Activated CD8-positive, alpha-beta memory T cell treated with anti-CD3 and anti-CD28 coated beads for 48 hours (primary cell): Measurements from ENCODE around the gene ZNF174.

Experiments used
- DNase-seq, 3 experiments: peaks; one replicate each; pipeline ENCODE4 v3.0.0-alpha.2; 2020; ENCODE audit warnings: low read depth in 2 of 3, low spot score in 2 of 3

The ZNF174 gene

DNA sequence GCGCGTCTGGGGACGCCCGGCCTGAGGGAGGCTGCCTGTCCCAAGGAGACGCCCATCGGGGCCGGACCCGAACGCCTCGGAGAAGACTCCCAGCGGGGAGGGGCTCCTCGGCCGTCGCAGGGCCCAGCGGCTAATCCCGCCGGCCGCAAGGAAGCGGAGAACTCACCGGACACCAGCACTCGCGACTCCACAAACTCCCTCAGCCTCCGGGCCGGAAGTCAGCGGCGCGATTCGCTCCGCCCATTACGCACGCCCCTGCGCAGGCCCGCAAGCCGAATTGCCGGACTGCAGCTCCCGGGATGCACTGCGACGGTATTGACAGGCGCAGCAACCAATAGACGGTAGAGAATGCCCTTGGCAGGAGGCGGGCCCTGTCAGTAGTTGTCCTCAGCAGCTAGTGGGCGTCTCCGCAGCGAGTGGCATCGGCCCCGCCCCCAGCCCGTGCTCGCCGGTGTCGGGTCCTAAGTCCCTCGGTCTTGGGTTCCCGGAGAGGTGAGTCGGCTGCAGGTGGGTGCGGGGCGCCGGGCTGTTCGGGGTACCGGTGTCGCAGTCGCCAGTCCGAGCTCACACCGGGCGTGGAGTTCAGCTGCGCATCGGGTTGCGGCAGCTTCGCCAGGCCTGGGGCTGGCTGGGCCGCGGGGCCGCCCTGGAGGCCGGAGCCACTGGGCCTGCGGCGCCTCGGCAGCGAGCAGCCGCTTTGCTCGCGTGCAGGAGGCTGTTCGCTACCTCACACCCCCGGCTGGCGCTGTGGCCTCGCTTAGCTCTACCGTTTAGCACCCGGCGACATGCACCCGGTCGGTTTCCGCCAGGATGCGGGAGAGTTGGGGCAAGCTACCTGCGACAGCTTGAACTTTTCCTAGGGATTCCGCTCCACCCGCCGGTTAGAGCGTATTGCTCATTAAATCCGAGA is at the start of gene ZNF174, which contains the start of gene ZSCAN32:
Gene ZNF174 (plus strand): TSS at position 437 of the 910 bp plus-strand sequence. CDS start 790 bp downstream, outside the sequence.
Gene ZSCAN32 (minus strand): TSS at position 226 of the 910 bp plus-strand sequence. CDS start 3,447 bp downstream, outside the sequence.
- DNase-seq = peak; percentile 84 to 98 (median 96)

DNA sequence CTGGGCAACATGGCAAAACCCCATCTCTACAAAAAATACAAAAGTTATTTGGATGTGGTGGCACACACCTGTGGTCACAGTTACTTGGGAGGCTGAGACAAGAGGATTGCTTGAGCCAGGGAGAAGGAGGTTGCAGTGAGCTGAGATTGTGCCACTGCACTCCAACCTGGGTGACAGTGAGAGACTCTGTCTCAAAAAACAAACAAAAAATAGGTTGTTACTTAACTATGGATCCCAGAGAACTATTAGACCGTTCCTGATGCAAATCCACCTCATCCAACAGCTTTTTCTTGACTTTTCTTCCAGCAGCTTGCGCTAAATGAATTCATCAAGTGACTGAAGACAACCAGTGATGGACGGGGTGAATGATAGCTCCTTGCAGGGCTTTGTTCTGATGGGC is 45.4 kb upstream of the ZNF174 start, which contains the start of gene OR2C1:
Gene OR2C1 (plus strand): TSS at position 301 of the 400 bp plus-strand sequence. CDS start 52 bp downstream, at position 353.
- no peak for DNase-seq

DNA sequence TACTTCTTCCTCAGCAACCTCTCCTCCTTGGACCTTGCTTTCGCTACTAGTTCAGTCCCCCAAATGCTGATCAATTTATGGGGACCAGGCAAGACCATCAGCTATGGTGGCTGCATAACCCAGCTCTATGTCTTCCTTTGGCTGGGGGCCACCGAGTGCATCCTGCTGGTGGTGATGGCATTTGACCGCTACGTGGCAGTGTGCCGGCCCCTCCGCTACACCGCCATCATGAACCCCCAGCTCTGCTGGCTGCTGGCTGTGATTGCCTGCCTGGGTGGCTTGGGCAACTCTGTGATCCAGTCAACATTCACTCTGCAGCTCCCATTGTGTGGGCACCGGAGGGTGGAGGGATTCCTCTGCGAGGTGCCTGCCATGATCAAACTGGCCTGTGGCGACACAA is 44.9 kb upstream of the ZNF174 start:
- no peak for DNase-seq

DNA sequence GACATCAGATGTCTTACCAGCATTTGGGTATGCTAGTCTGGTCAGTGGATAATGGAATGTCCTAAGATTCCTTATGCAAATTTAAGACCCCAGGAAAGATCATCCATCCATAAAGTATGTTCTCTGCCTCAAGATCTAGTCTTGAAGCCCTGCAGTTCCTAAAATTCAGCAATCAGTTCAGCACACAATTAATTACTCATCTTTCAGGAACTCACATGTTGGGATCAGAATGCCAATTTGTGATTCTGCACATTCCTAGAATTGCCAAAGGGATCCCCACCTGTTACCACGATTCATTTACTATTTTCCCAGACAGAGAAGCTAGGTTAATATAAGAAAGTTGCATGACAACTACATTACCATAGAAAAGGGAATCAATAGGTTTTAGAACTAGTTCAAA is 42.1 kb upstream of the ZNF174 start:
- no peak for DNase-seq

DNA sequence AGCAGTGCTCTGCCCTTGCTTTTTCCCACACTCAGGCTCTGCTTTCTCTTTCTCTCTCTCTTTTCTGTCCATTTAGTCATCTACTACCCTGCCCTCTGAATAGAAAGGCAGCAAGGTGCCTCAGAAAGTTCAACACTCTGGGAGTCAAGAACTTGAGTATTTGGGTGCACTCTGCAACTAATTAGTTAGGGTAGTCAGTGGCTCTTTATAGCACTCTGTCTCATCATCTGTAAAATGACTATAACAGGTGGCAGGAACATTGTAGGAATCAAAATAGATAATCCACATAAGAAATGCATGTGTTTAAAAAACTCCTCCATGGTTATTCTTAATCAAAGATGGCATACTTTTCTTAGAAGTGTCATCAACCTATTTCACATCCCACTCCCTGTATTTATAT is 38.1 kb upstream of the ZNF174 start:
- no peak for DNase-seq

DNA sequence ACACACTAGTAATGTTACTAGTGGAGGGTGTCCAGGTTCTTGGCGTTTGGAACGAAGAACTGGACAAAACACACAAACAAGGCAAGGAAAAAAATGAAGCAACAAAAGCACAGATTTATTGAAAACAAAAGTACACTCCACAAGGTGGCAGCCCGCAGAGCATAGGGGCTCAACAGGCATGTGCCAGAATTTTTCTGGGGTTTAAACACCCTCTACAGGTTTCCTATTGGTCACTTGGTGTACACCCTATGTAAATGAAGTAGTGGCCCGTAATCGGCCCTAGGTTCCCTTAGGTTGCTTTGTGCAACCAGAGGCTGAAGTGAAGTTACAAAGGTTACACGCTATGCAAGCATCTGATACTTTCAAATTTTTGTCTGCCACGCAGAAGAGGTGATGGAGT is 37.2 kb upstream of the ZNF174 start:
- DNase-seq = no peak

DNA sequence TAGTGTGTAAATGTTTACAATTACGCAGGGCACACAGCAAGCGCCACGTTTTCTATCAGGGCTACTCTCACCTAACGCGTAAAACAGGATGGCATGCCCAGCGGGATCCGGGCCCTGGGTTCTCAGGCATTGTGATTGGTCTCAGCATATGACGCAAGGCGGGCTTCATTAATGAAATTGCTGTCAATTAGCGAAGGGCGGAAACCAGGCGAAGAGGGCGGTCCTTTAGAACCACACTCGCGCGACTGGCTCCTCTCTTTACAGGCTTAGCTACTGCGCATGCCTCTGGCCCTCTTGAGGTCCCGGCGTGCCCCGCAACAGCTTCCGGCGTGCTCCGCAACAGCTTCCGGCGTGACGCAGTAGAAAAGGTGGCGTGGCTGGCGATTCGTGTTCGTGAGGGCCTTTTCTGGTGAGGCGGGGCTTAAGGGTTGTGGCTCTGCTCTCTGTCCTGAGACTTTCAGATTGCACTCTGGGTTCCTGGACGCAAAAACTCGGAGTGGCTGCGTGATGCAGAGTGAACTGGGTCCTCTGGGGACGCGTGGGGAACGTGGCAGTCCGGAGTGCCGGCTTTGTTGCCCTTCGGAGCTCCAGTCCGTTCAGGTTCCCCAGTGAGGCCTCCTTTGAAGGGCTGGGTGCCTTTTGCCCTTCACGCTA is 36.1 kb upstream of the ZNF174 start:
- peak; percentile 60 to 69 (median 61) for DNase-seq

DNA sequence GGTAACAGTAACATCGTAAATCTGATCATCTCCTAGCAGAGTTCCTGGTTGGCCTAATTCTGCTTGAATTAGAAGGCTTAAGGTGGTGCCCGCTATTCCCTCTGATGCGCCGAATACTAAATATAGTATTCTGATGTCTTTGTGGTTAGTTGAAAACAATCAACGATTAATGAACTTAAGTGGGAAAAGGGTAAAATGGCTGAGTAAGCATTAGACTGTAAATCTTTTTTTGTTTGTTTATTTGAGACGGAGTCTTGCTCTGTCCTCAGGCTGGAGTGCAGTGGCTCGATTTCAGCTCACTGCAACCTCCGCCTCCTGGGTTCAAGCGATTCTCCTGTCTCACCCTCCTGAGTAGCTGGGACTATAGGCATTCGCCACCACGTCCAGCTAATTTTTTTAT is 31.9 kb upstream of the ZNF174 start:
- no peak for DNase-seq

DNA sequence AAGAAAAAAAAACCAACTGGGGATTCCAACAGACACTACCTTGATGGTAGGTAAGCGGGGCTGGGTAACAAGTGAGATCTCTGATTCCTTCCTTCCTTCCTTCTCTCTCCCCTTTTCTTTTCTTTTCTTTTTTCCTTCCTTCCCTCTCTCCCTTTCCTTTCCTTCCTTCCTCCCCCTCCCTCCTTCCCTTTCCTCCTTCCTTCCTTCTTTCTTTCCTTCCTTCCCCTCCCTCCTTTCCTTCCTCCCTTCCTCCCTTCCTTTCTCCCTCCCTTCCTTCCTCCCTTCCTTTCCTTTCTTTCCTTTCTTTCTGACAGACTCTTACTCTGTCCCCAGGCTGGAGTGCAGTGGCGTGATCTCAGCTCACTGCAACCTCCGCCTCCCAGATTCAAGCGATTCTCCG is 25.3 kb upstream of the ZNF174 start:
- DNase-seq = no peak

DNA sequence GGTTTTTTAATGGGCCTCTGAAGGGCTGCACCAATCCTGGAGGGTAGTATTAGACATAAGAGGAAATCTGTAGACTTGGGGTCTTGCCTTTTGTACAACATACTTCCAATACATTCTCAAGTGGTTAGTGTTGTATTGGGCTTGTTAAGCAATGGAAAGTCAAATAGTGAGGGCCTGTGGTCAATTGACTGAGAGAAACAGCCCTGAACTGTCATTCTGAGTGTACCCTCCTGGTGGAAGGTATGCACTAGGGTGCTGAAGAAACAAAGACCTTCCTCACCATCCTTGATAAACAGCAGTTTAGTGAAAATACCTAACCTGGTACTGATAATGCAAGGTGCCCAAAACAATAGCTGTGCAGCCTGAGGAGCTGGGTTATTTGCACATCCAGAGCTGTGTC is 23.1 kb upstream of the ZNF174 start:
- no peak for DNase-seq

DNA sequence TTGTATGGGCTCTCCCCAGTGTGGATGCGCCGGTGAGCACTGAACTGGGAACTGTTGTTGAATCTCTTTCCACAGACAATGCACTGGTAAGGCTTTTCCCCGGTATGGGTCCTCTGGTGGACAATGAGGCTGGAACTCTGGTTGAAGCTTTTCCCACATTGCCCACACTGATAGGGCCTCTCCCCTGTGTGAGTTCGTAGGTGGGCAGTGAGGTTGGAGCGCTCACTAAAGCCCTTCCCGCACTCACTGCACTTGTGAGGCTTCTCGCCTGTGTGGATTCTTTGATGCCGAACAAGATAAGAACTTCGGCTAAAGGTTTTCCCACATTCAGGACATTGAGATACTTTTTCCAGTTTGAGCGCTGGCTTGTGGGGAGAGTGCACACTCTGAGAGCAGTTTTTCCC is 18.0 kb upstream of the ZNF174 start:
- DNase-seq = no peak

DNA sequence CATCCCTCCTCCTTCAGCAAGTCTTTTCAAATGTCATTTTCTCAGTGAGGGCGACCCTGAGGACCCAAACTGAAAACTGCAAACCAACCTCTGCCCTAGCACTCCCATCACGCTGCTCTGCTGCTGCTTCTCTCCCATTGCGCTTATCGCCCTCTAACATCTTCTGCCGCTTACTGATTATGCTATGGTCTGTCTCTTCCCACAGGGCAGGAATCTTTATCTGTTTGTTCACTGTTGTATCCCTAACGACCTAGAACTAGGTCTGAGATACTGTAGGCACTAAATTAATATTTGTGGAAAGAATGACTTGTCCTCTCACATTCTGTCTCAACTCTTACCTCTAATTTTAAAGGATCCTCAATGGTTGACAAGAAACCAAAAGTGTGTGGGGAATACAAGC is 12.7 kb upstream of the ZNF174 start:
- no peak for DNase-seq

DNA sequence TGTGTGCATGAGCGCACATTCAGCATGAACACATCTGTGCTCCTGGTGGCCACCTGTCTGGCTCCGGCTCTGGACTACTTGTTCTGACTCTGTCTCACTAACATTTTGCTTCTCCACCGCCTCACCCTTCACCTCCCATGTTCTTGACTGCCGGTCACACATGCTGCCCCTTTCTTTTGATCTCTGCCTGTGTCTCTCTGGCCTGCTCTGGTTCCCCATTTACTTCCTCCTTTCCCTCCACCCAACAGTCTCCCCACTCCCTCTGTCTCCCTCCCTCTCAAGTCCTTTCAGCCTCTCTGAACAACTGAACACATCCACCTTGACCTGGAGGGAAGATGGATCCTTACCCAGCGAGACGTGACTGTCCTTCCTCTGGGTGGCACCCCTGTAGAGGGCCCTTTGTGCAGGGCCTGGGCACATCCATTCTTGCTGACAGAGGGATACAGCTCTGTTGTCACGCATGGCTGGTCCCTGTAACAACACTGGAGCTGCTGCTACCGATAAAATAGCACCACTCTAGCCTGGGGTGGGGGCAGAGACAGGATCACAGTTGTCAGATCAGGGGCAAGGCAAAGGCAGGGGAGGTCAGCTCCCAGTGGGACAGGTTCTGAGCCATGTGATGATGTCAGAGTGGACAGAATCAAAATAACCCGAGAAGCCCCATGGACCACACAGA is 11.2 kb upstream of the ZNF174 start:
- no peak for DNase-seq

DNA sequence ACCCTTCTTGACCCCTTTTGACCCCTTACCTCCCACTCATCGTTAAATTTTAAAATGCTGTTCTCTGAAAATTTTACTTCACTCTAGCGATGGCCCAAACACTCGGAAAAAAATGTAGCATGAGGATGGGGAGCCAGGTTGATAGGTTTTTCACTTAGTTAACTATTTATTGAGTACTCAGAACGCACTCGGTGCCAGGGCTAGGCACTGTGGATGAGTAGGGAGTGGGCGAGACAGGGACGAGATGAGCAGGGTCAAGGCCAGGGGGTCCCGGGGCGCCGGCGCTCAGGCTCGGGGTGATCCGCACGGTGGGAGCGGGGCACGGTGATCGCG is 603 bp upstream of the ZNF174 start:
- DNase-seq = peak in 1 of 3 experiments; percentile 10

DNA sequence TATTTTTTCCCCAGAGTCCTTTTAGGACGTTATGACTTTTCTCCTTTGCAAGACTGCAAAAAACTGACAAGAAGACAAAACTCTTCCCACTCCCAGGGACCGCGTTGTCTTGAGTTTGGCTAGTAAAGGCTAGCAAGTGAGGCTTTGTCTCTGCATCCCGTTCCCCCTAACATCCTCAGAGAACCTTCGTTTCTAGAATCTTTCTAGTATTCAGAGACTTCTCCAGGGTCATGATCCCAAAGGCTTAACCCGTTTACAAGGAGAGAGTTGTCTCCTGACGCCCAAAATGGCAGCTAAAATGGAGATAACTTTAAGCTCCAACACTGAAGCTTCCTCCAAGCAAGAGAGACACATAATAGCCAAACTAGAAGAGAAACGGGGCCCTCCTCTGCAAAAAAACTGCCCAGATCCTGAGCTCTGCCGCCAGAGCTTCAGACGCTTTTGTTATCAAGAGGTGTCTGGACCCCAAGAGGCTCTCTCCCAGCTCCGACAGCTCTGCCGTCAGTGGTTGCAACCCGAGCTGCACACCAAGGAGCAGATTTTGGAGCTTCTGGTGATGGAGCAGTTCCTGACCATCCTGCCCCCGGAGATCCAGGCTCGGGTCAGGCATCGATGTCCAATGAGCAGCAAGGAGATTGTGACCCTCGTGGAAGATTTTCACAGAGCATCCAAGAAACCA is 843 bp downstream of the ZNF174 start:
- no peak for DNase-seq

DNA sequence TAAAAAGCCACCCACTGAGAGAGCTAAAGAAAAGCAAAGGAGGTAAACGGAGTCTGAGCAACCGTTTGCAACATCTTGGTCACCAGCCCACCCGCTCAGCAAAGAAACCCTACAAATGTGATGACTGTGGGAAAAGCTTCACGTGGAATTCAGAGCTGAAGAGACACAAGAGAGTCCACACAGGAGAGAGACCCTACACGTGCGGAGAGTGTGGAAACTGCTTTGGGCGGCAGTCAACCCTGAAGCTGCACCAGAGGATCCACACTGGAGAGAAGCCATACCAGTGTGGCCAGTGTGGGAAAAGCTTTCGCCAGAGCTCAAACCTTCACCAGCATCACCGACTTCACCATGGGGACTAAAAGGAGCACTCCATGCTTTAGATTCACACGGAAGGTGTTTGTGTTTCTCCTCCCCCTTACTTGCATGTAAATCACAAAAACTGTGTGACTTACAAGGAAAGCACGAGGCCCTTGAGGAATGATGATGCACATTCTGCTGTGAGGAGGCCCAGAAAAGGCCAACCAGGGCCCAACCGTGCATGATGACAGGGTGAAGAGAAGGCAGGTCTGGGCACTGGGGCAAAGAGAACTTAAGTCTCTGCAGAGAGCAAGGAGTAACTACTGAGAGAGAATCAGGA is 7.7 kb downstream of the ZNF174 start:
- no peak for DNase-seq

DNA sequence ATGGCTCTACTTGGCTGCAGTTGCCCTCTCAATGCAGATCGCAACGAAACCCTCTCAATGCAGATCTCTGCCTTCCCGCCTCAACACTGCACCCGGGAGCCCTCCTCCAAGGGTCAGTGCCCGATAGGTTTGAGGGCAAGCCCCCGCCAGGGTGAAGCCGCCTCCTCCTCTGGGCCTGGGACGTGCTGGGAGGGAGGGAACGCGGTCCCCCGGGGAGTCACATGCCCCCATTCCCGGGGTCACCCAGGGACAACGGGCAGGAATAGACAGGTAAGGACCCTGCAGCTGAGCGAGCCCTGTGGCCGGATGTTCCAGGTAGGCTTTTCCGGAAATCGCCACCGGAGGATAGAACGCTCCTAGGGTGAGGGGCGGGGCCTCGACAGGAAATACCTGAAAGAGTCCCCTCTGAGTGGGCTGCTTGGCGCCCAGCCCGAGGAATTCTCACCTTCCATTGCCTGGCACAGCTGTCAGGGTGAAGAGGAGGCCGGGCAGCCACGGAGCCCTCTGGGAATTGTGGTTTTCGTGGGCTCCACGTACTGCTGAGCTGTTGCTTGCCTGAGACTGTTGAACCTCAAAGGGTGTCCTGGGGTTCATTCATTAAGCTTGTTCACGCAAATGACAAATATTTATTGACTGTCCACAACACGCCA is 12.8 kb downstream of the ZNF174 start:
- DNase-seq = no peak

DNA sequence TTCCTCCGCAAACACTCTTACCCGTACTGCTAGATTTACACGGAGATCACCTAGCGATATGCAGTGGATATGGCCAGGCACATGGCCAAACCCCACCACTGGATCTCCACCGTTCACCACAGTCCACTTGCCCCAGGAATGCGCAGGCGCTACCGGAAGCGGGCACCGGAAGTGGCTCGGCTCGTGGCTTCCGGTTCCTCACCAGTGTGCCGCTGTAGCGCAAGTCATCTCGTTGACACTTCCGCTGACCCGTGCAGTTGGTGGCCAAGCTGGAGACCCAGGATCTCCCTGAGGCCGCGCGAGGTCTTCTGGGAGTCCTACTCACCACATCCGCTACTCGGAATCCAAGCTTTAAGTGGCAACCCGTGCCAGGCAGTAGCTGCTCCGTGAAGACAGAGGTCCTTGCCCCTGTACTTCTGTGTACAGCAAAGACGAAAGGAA is 30.8 kb downstream of the ZNF174 start:
- peak in 2 of 3 experiments; percentile 25 to 33 for DNase-seq

DNA sequence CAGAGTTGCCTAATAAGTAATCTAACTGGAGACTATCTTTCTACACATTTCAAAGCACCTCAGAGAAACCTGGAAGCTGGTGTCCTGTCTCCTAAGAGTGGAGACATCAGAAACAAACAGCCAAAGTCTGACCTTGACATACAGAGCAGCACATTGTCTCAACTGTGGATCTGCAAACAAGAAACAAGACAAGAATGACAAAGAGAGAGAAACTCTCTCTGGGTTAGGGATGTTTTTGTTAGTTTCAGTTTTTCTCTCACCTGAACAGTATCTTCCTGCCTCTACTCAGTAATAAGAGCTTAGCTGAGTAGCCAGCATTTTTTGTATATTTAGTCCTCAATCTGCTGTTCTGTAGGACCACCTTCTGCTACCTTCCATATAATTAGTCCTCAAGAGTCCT is 33.4 kb downstream of the ZNF174 start:
- DNase-seq = no peak

DNA sequence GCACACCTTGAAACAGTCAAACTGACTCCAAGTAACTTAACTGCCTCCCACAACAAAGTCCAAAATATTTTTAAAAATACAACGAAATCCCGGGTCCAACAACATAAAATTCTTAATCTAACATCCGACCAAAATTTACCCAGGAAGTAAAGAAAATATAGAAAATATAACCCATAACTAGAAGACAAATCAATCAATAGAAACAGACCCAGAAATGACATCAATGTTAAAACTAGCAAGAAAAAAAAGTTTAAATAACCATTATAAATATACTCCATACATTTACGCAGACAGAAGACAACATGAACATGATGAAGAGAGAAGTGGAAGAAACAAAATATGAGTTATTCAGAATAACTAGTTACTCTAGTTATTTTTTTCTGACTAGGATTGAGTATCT is 38.6 kb downstream of the ZNF174 start:
- no peak for DNase-seq
